Nephron (organoid): ENCODE measurements around the gene DHRS4.

Experiments
- H3K27ac Mint-ChIP-seq, 3 experiments: 2 replicates each; pipeline ENCODE4 v1.8.0; 2020; ENCODE audit warnings: mixed read lengths in 3 of 3, mild to moderate bottlenecking in 2 of 3, moderate library complexity in 1 of 3
- H3K27me3 Mint-ChIP-seq: 2 replicates; pipeline ENCODE4 v1.8.0; 2021; ENCODE audit warnings: low read depth, mild to moderate bottlenecking, moderate library complexity, mixed read lengths
- H3K36me3 Mint-ChIP-seq: 2 replicates; pipeline ENCODE4 v1.8.0; 2020; ENCODE audit warnings: low read depth, mixed read lengths
- H3K4me1 Mint-ChIP-seq: 2 replicates; pipeline ENCODE4 v1.8.0; 2020; ENCODE audit warnings: mixed read lengths
- H3K4me3 Mint-ChIP-seq, 3 experiments: 2 replicates each; pipeline ENCODE4 v1.8.0; 2020; ENCODE audit warnings: mild to moderate bottlenecking in 3 of 3, mixed read lengths in 3 of 3, moderate library complexity in 2 of 3
- H3K9me3 Mint-ChIP-seq: 2 replicates; pipeline ENCODE4 v1.8.0; 2020; ENCODE audit warnings: mixed read lengths
- TF ChIP-seq, protein P1 (sequence below), 3 experiments: fragments of 200-600 bp; sonication (generic); IDR thresholded peaks; one replicate each; pipeline ENCODE4 v1.5.0; 2021; ENCODE audit warnings: antibody characterized with exemption in 3 of 3; ENCODE audit not compliant: unreplicated experiment in 3 of 3

The DHRS4 gene

DNA sequence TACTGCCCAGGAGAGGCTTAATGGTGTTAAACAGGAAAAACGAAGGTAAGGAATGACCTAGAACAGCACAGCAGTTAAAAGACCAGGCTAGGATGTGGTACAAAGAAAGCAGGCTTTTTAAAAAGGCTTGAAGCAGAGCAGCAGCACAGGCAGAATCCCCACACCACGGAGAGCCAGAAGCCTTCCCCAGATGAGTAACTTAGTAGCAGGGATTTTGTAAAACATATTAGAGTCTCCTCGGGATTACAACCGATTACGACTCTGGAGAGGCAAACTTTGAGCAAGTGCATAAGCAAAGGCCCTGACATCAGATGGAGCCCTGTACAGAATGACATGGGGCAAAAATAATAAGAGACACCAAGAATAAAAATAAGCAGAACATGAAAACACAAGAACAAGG lies 37.1 kb upstream of the DHRS4 start:
- peaks cover 5% of the 10 kb centered on the region for H3K27me3 Mint-ChIP-seq
- H3K4me3 Mint-ChIP-seq: no peak overlapping the region
- TF ChIP-seq, protein P1, sequence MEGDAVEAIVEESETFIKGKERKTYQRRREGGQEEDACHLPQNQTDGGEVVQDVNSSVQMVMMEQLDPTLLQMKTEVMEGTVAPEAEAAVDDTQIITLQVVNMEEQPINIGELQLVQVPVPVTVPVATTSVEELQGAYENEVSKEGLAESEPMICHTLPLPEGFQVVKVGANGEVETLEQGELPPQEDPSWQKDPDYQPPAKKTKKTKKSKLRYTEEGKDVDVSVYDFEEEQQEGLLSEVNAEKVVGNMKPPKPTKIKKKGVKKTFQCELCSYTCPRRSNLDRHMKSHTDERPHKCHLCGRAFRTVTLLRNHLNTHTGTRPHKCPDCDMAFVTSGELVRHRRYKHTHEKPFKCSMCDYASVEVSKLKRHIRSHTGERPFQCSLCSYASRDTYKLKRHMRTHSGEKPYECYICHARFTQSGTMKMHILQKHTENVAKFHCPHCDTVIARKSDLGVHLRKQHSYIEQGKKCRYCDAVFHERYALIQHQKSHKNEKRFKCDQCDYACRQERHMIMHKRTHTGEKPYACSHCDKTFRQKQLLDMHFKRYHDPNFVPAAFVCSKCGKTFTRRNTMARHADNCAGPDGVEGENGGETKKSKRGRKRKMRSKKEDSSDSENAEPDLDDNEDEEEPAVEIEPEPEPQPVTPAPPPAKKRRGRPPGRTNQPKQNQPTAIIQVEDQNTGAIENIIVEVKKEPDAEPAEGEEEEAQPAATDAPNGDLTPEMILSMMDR (IDR thresholded peaks at IDR 0.05; ENCODE audit: unreplicated experiment in 3 of 3): no peak
- no peaks in the 10 kb centered on the region for H3K36me3 Mint-ChIP-seq
- peaks cover 12% of the 10 kb centered on the region for H3K9me3 Mint-ChIP-seq
- H3K4me1 Mint-ChIP-seq: peaks cover 20% of the 10 kb centered on the region
- peak overlapping the region in 2 of 3 experiments; percentile 66 to 92 for H3K27ac Mint-ChIP-seq

DNA sequence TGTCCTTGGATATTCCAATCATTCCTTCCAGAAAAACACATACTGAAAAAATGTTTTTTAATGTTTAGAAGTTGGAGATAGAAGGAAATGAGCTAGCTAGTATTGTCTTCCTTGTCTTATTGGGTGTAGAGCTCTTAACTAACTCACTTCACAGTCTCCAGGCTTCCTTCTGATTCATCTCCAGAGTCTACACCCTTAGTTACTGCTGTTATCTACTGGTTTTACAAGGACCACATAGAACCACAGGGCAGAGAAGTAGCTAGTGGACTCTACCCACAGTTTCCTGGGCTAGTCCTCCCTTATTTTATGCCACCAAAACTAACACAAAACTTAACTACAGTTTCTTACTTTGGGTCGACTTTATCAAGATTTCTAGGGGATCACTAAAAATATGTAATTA lies 31.0 kb upstream of the DHRS4 start:
- Mint-ChIP-seq H3K36me3 (no peaks in the 10 kb centered on the region), H3K9me3 (peaks cover 5% of the 10 kb centered on the region), H3K27me3 (peaks cover 3% of the 10 kb centered on the region), H3K27ac (no peak overlapping the region), H3K4me3 (no peak overlapping the region), H3K4me1 (no peaks in the 10 kb centered on the region)
- TF ChIP-seq, protein P1 (IDR thresholded peaks at IDR 0.05; ENCODE audit: unreplicated experiment in 3 of 3): no peak

DNA sequence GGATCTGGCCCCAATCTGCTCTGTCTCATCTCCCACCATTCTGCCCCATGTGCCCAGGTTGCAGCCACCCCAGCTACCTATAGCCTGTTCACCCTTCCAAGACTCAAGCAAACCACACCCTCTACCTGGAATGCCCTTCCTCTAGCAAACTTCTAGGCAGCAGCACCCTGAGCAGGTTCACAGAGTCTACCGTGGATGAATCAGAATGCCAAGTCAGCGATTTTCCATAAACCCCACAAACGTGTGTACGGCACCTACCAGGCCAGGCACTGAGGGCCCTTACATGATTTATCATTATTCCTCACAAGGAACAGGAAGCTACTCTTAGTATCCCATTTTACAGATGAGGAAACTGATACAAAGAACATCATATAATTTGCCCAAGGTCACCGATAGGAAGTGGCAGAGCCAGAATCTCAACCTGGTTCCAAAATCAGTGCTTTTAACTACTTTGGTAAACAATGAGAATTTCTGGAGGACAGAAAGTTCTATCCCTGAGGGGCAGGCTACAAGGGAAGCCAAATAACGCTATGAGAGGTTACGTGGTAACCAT lies 28.0 kb upstream of the DHRS4 start:
- Mint-ChIP-seq H3K9me3 (peaks cover 2% of the 10 kb centered on the region), H3K36me3 (no peaks in the 10 kb centered on the region), H3K4me1 (peaks cover 16% of the 10 kb centered on the region), H3K27ac (no peak overlapping the region), H3K4me3 (no peak overlapping the region), H3K27me3 (peaks cover 3% of the 10 kb centered on the region)
- TF ChIP-seq, protein P1 (IDR thresholded peaks at IDR 0.05; ENCODE audit: unreplicated experiment in 3 of 3): no peak

DNA sequence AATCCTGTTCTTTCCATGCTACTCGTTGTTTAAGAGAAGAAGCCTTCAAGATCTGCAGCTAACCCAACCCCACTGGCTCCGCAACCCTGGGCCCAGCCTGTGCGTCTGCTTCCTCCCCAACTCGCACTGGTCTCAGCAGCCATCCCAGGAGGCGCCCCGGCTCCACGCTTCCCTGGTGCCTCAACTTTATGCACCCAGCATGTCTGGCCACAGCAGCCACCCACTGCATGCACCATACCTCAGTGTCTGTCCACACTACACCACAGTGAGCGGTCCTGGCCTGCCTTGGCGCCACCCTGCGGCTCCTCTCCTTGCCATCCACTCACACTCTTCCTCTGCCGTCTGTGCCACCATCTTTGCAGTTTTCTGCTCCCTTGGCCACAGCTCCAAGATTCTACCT lies 27.0 kb upstream of the DHRS4 start:
- peaks cover 22% of the 10 kb centered on the region for H3K4me1 Mint-ChIP-seq
- peak overlapping the region in 1 of 3 experiments; percentile 45 for H3K27ac Mint-ChIP-seq
- H3K9me3 Mint-ChIP-seq: peaks cover 2% of the 10 kb centered on the region

DNA sequence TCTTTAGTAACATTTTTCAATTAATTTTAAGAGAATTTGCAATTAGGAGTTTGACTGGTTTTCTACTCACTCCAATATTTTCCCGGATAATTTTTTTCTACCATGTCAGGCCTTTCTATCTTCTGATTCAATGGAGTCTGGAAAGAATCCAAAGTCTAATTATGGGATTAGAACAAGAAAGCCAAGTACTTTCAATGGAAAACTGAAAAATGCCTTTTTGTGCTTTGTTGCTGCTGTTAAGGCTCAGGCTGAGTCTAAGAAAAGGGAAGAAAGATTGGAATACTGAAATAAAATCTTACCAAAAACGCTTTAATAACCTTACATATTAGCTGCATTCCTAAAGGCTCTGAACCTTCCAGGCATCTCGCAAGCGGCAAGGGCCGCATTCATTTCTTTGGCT lies 24.4 kb upstream of the DHRS4 start:
- TF ChIP-seq, protein P1 (IDR thresholded peaks at IDR 0.05; ENCODE audit: unreplicated experiment in 3 of 3): no peak
- H3K4me3 Mint-ChIP-seq: no peak overlapping the region
- H3K9me3 Mint-ChIP-seq: no peaks in the 10 kb centered on the region
- no peaks in the 10 kb centered on the region for H3K36me3 Mint-ChIP-seq
- peaks cover 43% of the 10 kb centered on the region for H3K4me1 Mint-ChIP-seq
- H3K27ac Mint-ChIP-seq: peak overlapping the region in 2 of 3 experiments; percentile 86 to 89
- no peaks in the 10 kb centered on the region for H3K27me3 Mint-ChIP-seq

More for the DNA sequence above, 27.0 kb upstream of the DHRS4 start:
- Mint-ChIP-seq H3K4me3 (no peak overlapping the region), H3K27me3 (peaks cover 3% of the 10 kb centered on the region), H3K36me3 (no peaks in the 10 kb centered on the region)
- TF ChIP-seq, protein P1 (IDR thresholded peaks at IDR 0.05; ENCODE audit: unreplicated experiment in 3 of 3): no peak

DNA sequence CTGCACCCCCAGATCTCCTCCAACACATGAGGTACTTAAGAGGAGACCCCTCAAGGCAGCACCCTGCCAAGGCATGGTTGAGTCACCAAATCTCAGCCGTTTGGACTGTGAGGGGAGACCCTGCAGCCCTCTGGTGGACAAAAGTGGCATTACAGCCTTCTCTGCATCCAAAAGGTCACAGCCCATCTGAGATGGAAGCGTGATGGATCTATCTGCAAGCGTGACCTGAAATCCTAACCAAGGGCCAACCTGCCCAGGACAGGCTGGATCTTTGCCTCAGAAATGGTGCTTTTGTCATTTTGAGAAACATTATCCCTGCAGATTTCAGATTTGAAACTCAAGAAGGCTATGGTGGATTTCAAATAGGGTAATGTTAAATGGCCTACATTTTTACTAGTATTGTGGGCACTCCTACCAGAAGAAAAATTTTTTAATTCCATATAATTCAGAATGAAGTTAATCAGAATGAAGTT lies 23.7 kb upstream of the DHRS4 start:
- Mint-ChIP-seq H3K36me3 (no peaks in the 10 kb centered on the region), H3K27ac (peak overlapping the region; percentile 9 to 89 (median 86)), H3K4me1 (peaks cover 47% of the 10 kb centered on the region), H3K4me3 (no peak overlapping the region), H3K27me3 (no peaks in the 10 kb centered on the region), H3K9me3 (no peaks in the 10 kb centered on the region)
- TF ChIP-seq, protein P1 (IDR thresholded peaks at IDR 0.05; ENCODE audit: unreplicated experiment in 3 of 3): peak; percentile 80 to 90 (median 84)
